HUES64 (cell line): ENCODE results near the gene EHD2.
"Not testable (repeated sequence)": the region's sequence is repeated elsewhere in the genome, so short reads cannot be mapped to it uniquely, and the experiment has no call there.

Source experiments
- H3K27ac ChIP-seq: 2 replicates; pipeline ENCODE4 v1.7.0; 2013; ENCODE audit warnings: low read depth, low read length, inconsistent platforms
- H3K27me3 ChIP-seq: 2 replicates; pipeline ENCODE4 v1.6.1; 2013; ENCODE audit warnings: mild to moderate bottlenecking, low read length; ENCODE audit not compliant: insufficient read depth
- H3K36me3 ChIP-seq: 2 replicates; pipeline ENCODE4 v1.6.1; 2013; ENCODE audit warnings: mild to moderate bottlenecking, low read length; ENCODE audit not compliant: insufficient read depth
- H3K4me1 ChIP-seq: 2 replicates; pipeline ENCODE4 v1.6.1; 2013; ENCODE audit warnings: mild to moderate bottlenecking, low read length, moderate library complexity; ENCODE audit not compliant: insufficient read depth
- H3K4me3 ChIP-seq: 2 replicates; pipeline ENCODE4 v1.5.1; 2013; ENCODE audit warnings: mild to moderate bottlenecking, low read length, moderate library complexity
- H3K9ac ChIP-seq: 2 replicates; pipeline ENCODE4 v1.6.1; 2013; ENCODE audit warnings: mild to moderate bottlenecking, low read depth, low read length
- H3K9me3 ChIP-seq: 2 replicates; pipeline ENCODE4 v1.6.1; 2013; ENCODE audit warnings: low read depth, low read length; ENCODE audit not compliant: insufficient read depth
- WGBS: fragments of 150-250, 120-280 bp; methylation state at CpG from one replicate; pipeline ENCODE4 v1.1.7; 2013; ENCODE audit warnings: missing lambda C conversion rate; 5-methylcytosine and 5-hydroxymethylcytosine counted together

EHD2 gene

DNA sequence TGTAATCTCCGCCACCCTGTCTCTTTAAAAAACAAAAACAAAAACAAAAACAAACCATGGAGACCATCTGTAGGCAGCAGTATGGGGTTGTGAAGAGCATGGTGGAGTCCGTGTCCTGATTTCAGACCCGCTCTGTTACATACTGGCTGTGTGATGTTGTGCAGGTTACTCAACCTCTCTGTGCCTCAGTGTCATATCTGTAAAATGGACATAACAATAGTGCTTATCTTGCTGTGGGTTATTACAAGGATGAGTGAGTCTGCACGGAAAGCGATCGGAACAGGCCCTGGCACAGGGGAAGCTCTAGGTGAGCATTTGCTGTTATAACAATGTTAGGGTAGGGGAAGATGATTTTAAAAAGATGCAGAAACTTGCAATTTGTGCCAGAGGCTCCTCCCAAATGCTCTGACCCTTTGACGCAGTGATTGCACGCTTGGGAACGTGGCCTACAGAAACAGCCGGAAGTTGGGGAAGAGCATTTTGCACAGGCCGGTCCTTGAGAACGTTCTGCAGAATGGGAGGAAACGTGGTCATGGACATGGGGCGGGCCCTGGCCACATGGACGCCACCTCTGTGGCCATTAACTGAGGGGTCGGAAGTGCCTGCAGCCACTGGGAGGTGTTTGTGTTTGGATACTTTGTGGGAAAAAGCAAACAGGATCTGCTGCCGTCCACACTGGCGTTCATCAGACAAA, 49.5 kb downstream of the EHD2 start:
- no peak overlapping the region for H3K9ac ChIP-seq
- WGBS = 88% methylated on average over 18 of the region's 18 CpGs

DNA sequence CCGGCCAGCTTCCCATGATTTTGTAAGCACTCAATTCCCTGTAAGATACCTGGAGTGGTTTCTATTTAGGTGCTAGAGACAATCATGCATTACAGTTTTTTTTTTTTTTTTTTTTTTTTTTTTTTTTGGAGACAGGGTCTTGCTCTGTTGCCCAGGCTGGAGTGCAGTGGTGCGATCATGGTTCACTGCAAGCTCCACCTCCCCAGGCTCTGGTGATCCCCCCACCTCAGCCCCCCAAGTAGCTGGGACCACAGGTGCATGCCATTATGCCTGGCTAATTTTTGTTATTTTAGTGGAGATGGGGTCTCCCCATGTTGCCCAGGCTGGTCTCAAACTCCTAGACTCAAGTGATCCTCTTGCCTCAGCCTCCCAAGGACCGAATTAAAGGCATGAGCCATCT, 51.5 kb downstream of the EHD2 start:
- not testable (repeated sequence) for H3K27me3 ChIP-seq, H3K27ac ChIP-seq, H3K4me1 ChIP-seq, H3K9ac ChIP-seq, H3K36me3 ChIP-seq, H3K9me3 ChIP-seq, H3K4me3 ChIP-seq
- 81% methylated on average over 3 of the region's 3 CpGs for whole genome bisulfite sequencing

More for the DNA sequence above, 49.5 kb downstream of the EHD2 start:
- no peaks in the 10 kb centered on the region for H3K27me3 ChIP-seq
- H3K27ac ChIP-seq = no peak overlapping the region
- no peaks in the 10 kb centered on the region for H3K4me1 ChIP-seq
- H3K9me3 ChIP-seq = no peaks in the 10 kb centered on the region
- H3K36me3 ChIP-seq = peaks cover 15% of the 10 kb centered on the region
- no peak overlapping the region for H3K4me3 ChIP-seq

DNA sequence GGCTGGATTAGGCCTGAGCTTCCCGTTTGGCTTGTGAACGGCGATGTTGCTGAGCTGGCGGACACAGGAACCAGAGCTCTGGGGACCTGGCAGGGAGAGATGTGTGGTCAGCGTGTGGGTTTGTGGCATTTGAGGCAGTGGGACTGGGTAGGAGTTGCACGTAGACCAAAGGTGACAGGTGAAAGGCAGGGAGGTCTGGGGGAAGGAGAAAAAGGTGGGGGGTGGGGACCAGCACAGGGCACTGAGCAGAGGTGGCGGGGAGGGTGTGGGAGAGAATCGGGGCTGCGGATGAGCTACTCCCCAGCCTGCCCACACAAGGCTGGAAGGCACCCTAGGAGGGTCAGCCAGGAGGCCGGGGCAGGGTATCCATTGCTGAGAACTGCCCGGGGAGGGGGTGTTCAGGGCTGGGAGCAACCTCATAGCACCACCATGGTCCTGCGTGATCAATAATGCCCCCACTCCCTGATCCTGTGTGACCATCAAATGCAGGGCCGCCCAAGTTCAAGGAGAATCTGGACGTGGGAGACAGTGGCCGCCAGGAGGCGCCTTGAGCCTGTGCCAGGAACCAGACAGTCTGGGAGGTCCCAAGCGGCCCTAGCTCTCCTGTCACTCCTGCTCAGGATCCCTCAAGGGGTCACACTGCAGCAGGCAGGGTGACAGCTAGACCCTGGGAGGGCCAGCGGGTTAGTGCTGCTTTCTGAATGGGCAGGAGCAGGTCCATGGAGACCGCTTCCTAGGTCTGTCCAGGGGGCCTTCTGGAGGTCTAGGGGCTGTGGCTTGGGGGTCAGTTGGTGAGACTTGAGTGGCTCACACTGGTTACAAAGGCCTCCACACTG, 52.5 kb downstream of the EHD2 start:
- H3K36me3 ChIP-seq = no peaks in the 10 kb centered on the region
- H3K4me3 ChIP-seq = no peak overlapping the region
- no peaks in the 10 kb centered on the region for H3K27me3 ChIP-seq
- H3K9me3 ChIP-seq = no peaks in the 10 kb centered on the region
- H3K27ac ChIP-seq = no peak overlapping the region
- 32% methylated on average over 19 of the region's 19 CpGs for WGBS
- no peak overlapping the region for H3K9ac ChIP-seq
- H3K4me1 ChIP-seq = peaks cover 9% of the 10 kb centered on the region

DNA sequence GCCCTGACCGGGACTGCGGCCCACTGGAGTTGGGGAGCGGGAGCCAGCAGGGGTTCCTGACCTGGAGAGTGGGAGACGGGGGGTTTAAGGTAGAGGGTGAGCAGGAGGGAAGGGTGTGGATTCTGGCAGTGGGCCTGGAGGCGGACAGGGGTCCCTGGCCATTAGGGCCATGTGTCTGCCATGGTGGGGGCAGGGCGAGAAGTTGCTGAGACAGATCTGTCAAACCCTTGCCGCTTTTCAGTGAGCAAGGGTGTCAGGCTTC, 53.1 kb downstream of the EHD2 start:
- no peak overlapping the region for H3K9ac ChIP-seq
- 89% methylated on average over 7 of the region's 7 CpGs for WGBS

DNA sequence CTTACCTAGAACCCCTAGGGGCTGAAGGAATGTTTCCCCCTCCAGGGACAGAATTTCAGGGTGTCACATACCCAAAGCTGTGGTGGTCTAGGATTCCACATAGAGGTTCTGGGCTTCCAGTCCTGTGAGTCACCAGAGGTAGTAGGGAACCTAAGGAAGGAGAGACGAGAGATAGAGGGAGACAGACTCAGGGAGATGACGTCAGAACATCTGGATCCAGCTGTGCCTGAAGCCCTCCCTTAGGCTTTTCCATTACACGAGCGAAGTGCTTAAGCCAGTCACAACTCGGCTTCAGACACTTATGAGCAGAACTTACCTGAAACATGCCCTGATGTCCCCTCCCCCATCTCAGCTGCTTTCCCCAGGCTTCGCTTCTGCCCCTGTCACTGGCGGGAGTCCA, 53.4 kb downstream of the EHD2 start:
- Histone ChIP-seq H3K4me1 (peaks cover 10% of the 10 kb centered on the region), H3K27ac (no peak overlapping the region), H3K4me3 (no peak overlapping the region), H3K27me3 (no peaks in the 10 kb centered on the region), H3K36me3 (no peaks in the 10 kb centered on the region), H3K9ac (no peak overlapping the region), H3K9me3 (no peaks in the 10 kb centered on the region)
- 87% methylated on average over 7 of the region's 7 CpGs for WGBS

More for the DNA sequence above, 53.1 kb downstream of the EHD2 start:
- H3K27me3 ChIP-seq = no peaks in the 10 kb centered on the region
- H3K9me3 ChIP-seq = no peaks in the 10 kb centered on the region
- no peaks in the 10 kb centered on the region for H3K36me3 ChIP-seq
- no peak overlapping the region for H3K27ac ChIP-seq
- H3K4me3 ChIP-seq = no peak overlapping the region
- H3K4me1 ChIP-seq = peaks cover 10% of the 10 kb centered on the region

DNA sequence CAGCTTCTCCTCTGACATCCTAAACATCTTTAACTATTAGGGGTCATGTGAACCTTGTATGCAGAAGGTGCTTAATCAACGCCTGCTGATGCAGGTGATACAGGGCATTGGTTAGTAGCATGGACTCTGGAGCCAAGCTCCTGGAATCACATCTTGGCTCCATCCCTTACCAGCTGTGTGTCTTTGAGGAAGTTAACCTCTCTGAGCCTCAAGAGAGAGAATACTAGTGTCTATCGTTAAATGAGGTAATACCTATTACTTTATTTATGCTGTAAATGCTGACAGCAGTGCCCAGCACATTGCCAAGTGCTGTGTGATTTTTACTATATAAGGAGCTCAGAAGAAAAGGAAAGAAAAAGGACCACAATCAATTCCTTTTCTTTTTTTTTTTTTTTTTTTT, 54.1 kb downstream of the EHD2 start:
- Histone ChIP-seq H3K36me3 (no peaks in the 10 kb centered on the region), H3K27me3 (no peaks in the 10 kb centered on the region), H3K27ac (no peak overlapping the region), H3K4me3 (no peak overlapping the region), H3K4me1 (peaks cover 10% of the 10 kb centered on the region), H3K9ac (no peak overlapping the region), H3K9me3 (no peaks in the 10 kb centered on the region)
- 0% methylated on average over 1 of the region's 2 CpGs for WGBS

DNA sequence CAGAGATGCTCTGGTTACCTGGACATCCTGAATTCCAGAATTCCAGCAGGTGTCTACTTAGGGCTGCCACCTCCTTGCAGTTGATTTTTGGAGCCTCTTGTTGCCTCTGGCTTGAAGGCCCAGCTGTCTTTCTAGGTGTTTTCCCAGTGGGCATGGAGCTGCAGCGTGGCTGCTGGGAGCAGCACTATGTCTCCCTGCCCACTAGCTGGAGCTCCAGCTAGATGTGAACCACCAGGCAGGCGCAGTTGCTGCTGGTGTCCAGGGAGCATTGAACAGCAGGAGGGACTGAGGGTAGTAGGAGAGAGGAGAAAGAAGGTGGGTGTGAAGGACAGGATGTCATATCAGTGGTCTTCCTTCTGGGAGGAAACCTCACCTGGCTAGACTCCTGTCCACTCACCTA, 55.4 kb downstream of the EHD2 start:
- Histone ChIP-seq H3K4me3 (no peak overlapping the region), H3K27me3 (no peaks in the 10 kb centered on the region), H3K9me3 (no peaks in the 10 kb centered on the region), H3K4me1 (peaks cover 10% of the 10 kb centered on the region), H3K27ac (no peak overlapping the region), H3K9ac (no peak overlapping the region), H3K36me3 (no peaks in the 10 kb centered on the region)
- 81% methylated on average over 2 of the region's 2 CpGs for WGBS

DNA sequence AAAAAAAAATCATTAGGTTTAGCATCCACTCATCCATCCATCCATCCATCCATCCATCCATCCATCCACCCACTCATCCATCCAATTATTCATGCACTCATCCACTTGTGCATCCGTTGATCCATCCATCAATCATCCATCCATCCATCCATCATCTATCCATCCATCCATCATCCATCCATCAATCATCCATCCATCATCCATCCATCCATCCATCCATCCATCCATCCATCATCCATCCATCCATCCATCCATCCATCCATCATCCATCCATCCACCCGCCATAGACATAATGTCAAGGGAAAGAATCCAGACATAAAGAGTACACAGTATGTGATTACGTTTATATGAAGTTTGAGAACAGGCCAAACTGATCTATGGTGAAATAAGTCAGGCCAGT, 56.3 kb downstream of the EHD2 start:
- Histone ChIP-seq H3K4me1 (peaks cover 10% of the 10 kb centered on the region), H3K4me3 (no peak overlapping the region), H3K36me3 (no peaks in the 10 kb centered on the region), H3K9me3 (no peaks in the 10 kb centered on the region), H3K27ac (no peak overlapping the region), H3K9ac (no peak overlapping the region), H3K27me3 (no peaks in the 10 kb centered on the region)
- WGBS = 77% methylated on average over 3 of the region's 3 CpGs

DNA sequence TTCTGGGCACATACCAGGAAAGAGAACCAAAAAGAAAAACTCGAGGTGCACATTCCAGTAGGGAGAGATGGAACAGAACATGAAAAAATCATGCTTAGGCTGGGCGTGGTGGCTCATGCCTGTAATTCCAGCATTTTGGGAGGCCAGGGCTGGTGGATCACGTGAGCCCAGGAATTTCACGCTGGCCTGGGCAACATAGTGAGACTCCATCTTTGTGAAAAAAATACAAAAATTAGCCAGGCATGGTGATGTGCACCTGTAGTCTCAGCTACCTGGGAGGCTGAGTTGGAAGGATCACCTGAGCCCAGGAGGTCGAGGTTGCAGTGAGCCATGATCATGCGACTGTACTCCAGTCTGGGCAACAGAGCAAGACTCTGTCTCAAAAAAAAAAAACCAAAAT, 58.1 kb downstream of the EHD2 start:
- 91% methylated on average over 6 of the region's 6 CpGs for WGBS
- not testable (repeated sequence) for H3K9me3 ChIP-seq, H3K9ac ChIP-seq

DNA sequence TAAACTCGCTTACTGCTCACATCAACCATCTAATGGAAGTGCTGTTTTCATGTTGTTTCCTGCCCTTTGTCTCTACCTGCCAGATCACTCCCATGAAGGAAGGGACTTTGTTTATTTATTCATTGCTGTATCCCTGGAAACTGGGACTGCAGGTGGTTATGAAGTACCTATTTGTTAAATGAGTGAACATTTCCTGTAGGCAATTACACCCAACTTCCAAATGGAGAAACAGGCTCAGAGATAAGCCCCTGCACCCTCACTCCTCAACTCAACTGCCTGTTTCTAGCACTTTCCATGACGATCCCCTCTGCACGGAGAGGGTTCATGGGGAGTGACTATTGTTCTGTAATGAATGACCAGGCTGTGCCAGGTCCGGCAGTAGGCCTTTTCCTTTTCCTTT, 63.3 kb downstream of the EHD2 start:
- Histone ChIP-seq H3K27me3 (no peaks in the 10 kb centered on the region), H3K27ac (peak overlapping the region; percentile 9; the same call in 1 of the 2 replicates), H3K4me3 (no peak overlapping the region), H3K4me1 (peaks cover 4% of the 10 kb centered on the region; the same call in 1 of the 2 replicates), H3K9me3 (no peaks in the 10 kb centered on the region), H3K36me3 (peaks cover 10% of the 10 kb centered on the region), H3K9ac (no peak overlapping the region)
- 70% methylated on average over 4 of the region's 4 CpGs for WGBS

More for the DNA sequence above, 58.1 kb downstream of the EHD2 start:
- H3K4me1 ChIP-seq = peaks cover 10% of the 10 kb centered on the region
- H3K27ac ChIP-seq, H3K27me3 ChIP-seq, H3K36me3 ChIP-seq, H3K4me3 ChIP-seq: not testable (repeated sequence)

DNA sequence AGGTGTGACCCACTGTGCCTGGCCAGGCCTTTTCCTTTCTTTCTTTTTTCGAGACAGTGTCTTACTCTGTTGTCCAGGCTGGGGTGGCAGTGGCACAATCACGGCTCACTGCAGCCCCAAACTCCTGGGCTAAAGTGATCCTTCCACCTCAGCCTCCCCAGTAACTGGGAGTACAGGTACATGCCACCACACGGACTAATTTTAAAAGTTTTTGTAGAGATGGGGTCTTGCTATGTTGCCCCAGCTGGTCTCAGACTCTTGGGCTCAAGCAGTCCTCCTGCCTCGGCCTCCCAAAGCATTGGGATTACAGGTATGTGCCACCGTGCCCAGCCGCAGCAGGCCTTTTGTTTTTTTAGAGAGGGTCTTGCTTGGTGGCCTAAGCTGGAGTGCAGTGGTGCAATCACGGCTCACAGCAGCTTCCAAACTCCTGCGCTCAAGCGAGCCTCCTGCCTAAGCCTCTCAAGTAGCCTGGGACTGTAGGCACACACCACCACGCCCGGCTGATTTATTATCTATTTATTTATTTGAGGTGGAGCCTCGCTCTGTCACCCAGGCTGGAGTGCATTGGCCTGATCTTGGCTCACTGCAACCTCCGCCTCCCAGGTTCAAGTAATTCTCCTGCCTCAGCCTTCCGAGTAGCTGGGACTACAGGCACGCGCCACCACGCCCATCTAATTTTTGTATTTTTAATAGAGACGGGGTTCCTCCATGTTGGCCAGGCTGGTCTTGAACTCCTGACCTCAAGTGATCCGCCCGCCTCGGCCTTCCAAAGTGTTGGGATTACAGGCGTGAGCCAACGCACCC, 64.2 kb downstream of the EHD2 start:
- not testable (repeated sequence) for H3K27me3 ChIP-seq, H3K27ac ChIP-seq, H3K9me3 ChIP-seq, H3K4me1 ChIP-seq
- Histone ChIP-seq H3K36me3 (peaks cover 18% of the 10 kb centered on the region), H3K9ac (peak overlapping the region; percentile 100), H3K4me3 (peak overlapping the region; percentile 76)
- WGBS = 81% methylated on average over 18 of the region's 23 CpGs
